Mucosa of stomach (tissue), 1 donor: Measurements from ENCODE around the gene TEX11.

Source experiments
- H3K27me3 ChIP-seq: one replicate; pipeline ENCODE4 v1.7.0; 2013; ENCODE audit warnings: mild to moderate bottlenecking, low read length; ENCODE audit not compliant: control insufficient read depth, insufficient read depth
- H3K36me3 ChIP-seq: one replicate; pipeline ENCODE4 v1.7.0; 2013; ENCODE audit warnings: low read length; ENCODE audit not compliant: control insufficient read depth, insufficient read depth
- H3K4me1 ChIP-seq: one replicate; pipeline ENCODE4 v1.7.0; 2013; ENCODE audit warnings: mild to moderate bottlenecking, low read length; ENCODE audit not compliant: control insufficient read depth, insufficient read depth
- H3K4me3 ChIP-seq: one replicate; pipeline ENCODE4 v1.7.0; 2013; ENCODE audit warnings: low read length
- H3K9ac ChIP-seq: one replicate; pipeline ENCODE4 v1.7.0; 2013; ENCODE audit warnings: mild to moderate bottlenecking, low read length, moderate library complexity
- H3K9me3 ChIP-seq: one replicate; pipeline ENCODE4 v1.7.0; 2013; ENCODE audit warnings: mild to moderate bottlenecking, low read length, moderate library complexity; ENCODE audit not compliant: control insufficient read depth
- donor health status: Pancreatic carcinoma.

Gene TEX11

DNA sequence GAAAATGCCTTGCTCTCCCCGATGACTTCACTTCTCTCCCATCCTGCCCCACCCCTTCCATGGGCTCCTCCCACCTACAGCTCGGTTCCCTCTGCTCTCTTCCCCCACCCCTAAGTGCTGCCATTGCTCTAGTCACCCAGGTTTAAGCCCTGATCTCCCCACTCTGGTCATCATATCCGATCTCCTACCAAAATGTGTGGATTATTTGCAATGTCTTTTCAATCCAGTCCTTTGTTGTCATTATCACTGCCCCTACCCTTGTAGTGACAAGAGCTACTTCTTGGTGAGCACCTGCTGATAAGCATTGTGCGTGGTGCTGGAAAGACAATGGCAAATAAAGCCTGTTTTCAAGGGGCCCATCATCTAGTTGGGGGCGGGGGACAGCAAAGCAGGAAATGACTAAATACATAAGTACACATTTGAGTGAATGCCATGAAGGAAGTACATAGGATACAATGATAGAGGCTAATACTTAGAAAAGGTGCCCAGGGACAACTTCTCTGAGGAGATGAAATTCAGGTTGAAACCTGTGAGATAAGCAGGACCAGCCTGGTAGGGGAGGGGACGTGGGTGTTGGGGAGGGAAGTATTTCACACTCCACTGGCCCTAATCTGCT lies 400.1 kb downstream of the TEX11 start:
- no peaks in the 10 kb centered on the region for H3K36me3 ChIP-seq
- no peaks in the 10 kb centered on the region for H3K27me3 ChIP-seq
- no peak overlapping the region for H3K9ac ChIP-seq
- H3K4me1 ChIP-seq = peaks cover 11% of the 10 kb centered on the region
- H3K9me3 ChIP-seq = no peaks in the 10 kb centered on the region
- no peak overlapping the region for H3K4me3 ChIP-seq

DNA sequence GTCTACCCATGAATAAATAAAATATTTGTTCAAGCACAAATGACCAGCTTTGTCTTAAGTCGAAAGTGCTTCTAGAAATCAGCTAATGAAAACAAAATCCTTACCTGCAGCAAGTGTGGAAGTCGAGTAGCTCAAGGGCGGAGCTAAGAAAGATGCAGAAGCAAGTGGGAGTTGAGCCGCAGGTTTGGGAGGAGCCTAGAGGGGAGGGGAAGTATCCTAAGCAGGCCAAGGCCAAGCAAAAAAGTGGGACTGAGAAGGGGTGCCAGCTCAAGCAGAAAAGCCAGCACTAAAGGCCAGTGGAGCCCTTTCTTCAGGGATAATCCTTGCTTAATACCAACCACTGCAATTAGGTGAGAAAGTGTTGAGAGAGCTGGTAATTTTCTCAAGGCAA lies 403.1 kb downstream of the TEX11 start:
- H3K4me3 ChIP-seq = no peak overlapping the region

DNA sequence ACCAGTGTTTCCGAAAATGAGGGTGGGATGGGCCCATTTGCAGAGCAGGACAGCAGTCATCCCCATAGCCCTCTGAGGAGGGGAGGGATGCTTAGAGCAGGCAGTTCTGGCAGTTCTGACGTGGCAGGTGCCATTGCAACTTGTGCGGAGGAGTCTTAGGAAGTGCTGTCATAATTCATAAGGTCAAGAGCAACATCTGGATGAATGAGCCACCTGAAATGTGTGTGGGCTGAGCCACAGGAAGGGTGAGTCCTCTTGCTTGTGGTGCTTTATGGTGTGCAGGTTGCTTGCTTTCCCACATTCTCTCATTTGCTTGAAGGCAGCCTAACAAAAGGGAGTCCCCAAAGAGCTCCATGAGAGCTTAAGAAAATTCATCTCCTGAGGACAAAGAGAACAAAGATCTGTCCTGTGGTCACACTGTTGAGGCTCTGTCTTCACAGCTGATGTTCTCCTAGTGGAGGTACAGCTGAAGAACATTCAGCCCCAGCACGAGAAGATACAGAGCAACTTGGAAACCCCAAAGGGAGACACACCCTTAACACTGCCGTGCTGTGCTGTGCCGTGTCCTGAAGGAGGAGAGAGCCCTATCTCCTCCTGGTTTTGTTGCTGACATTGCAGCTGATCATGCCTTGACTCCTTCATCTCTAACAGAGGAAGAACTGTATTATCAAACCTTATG lies 403.6 kb downstream of the TEX11 start:
- peaks cover 11% of the 10 kb centered on the region for H3K4me1 ChIP-seq
- H3K36me3 ChIP-seq = no peaks in the 10 kb centered on the region
- H3K9me3 ChIP-seq = no peaks in the 10 kb centered on the region
- no peak overlapping the region for H3K9ac ChIP-seq
- H3K4me3 ChIP-seq = no peak overlapping the region
- no peaks in the 10 kb centered on the region for H3K27me3 ChIP-seq

More for the DNA sequence above, 403.1 kb downstream of the TEX11 start:
- Histone ChIP-seq H3K27me3 (no peaks in the 10 kb centered on the region), H3K4me1 (peaks cover 11% of the 10 kb centered on the region), H3K9ac (no peak overlapping the region), H3K36me3 (no peaks in the 10 kb centered on the region), H3K9me3 (no peaks in the 10 kb centered on the region)

DNA sequence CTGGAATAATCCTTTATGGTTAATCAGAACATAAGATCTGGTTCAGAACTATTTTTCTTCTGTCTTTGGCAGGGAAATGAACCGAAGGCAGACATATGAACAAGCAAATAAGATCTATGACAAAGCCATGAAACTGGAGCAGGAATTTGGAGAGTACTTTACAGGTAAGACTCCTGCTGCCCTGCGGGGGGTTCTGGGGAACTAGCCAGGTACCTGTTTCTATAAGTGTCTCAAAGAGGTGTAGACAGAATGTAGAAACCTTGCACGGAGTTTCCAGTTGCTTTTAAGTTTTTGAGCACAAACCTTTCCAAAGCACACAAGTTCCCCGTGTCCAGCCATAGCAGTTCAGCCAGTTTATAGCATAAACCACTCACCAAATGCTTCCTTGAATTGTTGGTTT lies 407.7 kb downstream of the TEX11 start:
- H3K36me3 ChIP-seq = no peaks in the 10 kb centered on the region
- no peak overlapping the region for H3K9ac ChIP-seq
- H3K4me3 ChIP-seq = no peak overlapping the region
- H3K27me3 ChIP-seq = no peaks in the 10 kb centered on the region
- no peaks in the 10 kb centered on the region for H3K4me1 ChIP-seq
- no peaks in the 10 kb centered on the region for H3K9me3 ChIP-seq

DNA sequence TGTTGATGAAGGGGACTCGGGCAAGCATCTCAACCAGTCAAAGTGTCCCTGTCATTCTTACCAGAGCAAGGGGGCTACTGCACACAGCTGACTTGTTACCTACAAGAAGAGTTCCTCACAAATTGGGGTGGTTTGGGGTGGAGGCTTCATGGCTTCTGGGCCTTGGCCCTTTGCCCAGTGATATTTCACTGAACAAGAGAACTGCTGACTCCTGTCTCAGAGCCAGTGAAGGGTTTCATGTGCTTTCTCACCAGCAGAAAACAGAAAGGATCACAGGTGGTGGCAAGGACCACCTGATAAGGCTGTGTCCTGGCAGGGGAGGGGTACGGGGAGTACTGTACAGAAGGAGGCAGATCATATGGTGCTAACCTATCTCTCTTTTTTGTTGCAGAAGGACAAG lies 410.4 kb downstream of the TEX11 start:
- H3K27me3 ChIP-seq = no peaks in the 10 kb centered on the region
- no peaks in the 10 kb centered on the region for H3K9me3 ChIP-seq
- H3K4me3 ChIP-seq = no peak overlapping the region
- H3K9ac ChIP-seq = no peak overlapping the region
- H3K4me1 ChIP-seq = peaks cover 5% of the 10 kb centered on the region
- H3K36me3 ChIP-seq = no peaks in the 10 kb centered on the region

DNA sequence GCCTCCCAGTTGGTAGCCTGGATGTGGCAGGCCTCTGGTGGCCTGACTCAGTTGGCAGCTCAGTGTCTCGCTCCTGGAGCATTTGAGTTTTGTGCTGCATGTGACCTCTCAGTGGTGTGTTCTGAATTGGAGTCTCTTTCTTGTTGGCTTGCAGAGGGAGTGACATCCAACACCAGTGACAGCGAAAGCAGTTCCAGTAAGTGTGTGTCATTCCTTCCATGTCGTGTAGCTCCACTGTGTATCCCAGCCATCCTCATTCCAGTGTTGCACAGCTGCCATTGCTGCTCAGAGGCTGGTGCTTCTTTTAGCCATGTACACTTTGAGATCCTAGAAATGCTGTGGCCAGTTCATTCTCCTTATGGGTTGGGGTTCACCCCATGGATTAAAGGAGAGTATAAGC lies 411.5 kb downstream of the TEX11 start:
- Histone ChIP-seq H3K4me3 (no peak overlapping the region), H3K36me3 (no peaks in the 10 kb centered on the region), H3K27me3 (no peaks in the 10 kb centered on the region), H3K9ac (no peak overlapping the region), H3K4me1 (peaks cover 5% of the 10 kb centered on the region), H3K9me3 (no peaks in the 10 kb centered on the region)

DNA sequence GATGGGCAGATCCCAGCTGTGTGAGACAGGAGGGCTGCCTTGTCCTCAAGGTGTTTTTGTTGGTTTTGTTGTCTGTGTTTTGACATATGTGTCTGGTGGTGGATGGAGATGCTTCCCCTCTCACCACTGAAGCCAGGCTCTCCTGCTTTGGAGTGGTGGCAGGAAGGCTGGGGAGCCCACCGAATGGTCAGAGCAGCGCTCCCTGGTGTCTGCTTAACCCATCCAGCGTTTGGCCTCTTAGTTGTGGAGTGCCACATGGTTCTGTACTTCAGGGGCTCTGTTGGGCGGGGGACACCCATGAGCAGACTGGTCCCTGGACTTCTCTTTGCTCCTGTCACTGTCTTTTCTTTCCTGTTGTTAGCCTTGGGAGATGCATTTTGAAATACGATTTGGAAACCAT lies 412.0 kb downstream of the TEX11 start:
- no peaks in the 10 kb centered on the region for H3K27me3 ChIP-seq
- H3K4me1 ChIP-seq = peaks cover 5% of the 10 kb centered on the region
- H3K9me3 ChIP-seq = no peaks in the 10 kb centered on the region
- no peak overlapping the region for H3K9ac ChIP-seq
- H3K4me3 ChIP-seq = no peak overlapping the region
- H3K36me3 ChIP-seq = no peaks in the 10 kb centered on the region

DNA sequence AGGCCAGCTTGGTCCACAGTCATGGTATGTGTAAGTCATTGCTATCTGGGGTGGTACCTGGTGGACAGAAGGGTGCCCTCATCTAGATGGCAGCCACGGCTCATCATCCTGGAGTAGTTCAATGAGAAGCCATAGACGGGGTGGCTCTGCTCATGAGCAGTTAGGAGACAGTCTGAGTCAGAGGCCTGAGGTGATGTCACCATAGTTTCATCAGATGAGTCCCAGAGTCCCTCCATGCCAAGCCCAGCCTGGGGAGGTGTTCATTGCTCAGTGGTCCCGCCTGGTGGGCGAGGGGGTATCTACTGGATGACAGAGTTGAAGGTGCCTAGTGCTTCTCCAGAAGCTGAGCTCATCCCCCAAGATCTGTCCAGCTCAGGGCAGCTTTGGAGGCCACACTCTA lies 414.1 kb downstream of the TEX11 start:
- no peaks in the 10 kb centered on the region for H3K27me3 ChIP-seq
- H3K36me3 ChIP-seq = no peaks in the 10 kb centered on the region

DNA sequence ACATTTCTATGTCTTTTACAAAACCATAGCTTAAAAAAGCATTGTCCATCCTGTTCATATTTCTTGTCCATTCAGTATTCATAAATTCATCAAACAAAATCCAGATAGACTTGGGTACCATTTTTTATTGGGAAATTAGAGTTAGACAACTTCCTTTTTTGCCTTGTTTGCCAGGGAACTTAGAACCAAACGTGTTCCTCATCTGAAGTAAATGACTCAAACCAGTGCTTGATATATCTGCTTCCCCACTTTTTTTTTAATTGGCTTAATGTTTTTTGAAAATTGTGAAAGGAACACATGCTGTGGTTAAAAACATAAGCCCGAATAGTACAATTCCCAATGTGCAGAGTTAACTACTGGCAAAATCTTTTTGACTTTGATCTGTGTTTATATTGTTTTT lies 419.7 kb downstream of the TEX11 start:
- Histone ChIP-seq H3K4me3 (no peak overlapping the region), H3K9me3 (no peaks in the 10 kb centered on the region), H3K9ac (no peak overlapping the region), H3K4me1 (peaks cover 6% of the 10 kb centered on the region), H3K27me3 (no peaks in the 10 kb centered on the region), H3K36me3 (no peaks in the 10 kb centered on the region)

More for the DNA sequence above, 414.1 kb downstream of the TEX11 start:
- no peaks in the 10 kb centered on the region for H3K9me3 ChIP-seq
- H3K9ac ChIP-seq = no peak overlapping the region
- H3K4me1 ChIP-seq = peaks cover 5% of the 10 kb centered on the region
- H3K4me3 ChIP-seq = no peak overlapping the region

DNA sequence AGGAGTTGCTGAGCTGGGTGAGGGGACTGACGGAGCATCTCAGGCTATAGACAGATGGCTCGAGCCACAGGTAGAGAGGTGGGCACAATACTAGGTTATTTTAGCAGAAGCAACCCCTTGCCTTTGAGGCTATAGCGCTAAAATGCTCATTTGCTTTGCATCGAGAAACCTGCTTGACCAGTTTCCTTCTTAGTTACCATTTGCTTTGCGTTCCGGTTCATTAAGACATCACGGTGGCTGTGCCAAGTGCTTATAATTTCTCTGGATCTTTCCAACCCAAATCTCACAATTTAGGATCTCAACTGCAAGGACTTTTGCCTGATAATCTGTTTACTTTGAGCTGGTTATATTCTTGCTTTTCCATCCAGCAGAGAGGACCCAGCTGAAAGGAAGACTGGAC lies 423.0 kb downstream of the TEX11 start:
- no peak overlapping the region for H3K4me3 ChIP-seq
- peaks cover 24% of the 10 kb centered on the region for H3K4me1 ChIP-seq
- no peaks in the 10 kb centered on the region for H3K9me3 ChIP-seq
- H3K36me3 ChIP-seq = no peaks in the 10 kb centered on the region
- no peak overlapping the region for H3K9ac ChIP-seq
- H3K27me3 ChIP-seq = no peaks in the 10 kb centered on the region

DNA sequence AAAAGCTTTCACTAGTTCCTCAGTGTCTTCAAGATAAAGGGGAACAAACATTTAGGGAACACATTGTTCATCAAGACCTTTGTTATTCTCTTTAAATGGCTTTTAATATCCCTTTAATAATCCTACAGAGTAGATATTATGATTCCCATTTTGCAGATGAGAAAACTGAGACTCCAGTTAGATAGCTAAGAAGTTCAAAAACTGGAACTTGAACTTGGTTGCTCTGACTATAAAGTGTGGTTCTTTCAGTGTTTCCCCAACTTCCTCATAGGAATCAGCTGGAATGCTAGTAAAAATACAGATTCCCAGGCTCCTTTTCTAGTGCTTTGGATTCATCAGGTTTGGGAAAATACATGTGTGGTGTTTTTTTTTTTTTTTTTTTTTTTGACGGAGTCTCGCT lies 426.2 kb downstream of the TEX11 start:
- H3K9me3 ChIP-seq = no peaks in the 10 kb centered on the region
- H3K4me3 ChIP-seq = no peak overlapping the region
- H3K36me3 ChIP-seq = no peaks in the 10 kb centered on the region
- peaks cover 43% of the 10 kb centered on the region for H3K4me1 ChIP-seq
- H3K27me3 ChIP-seq = no peaks in the 10 kb centered on the region
- H3K9ac ChIP-seq = peak overlapping the region; percentile 47

DNA sequence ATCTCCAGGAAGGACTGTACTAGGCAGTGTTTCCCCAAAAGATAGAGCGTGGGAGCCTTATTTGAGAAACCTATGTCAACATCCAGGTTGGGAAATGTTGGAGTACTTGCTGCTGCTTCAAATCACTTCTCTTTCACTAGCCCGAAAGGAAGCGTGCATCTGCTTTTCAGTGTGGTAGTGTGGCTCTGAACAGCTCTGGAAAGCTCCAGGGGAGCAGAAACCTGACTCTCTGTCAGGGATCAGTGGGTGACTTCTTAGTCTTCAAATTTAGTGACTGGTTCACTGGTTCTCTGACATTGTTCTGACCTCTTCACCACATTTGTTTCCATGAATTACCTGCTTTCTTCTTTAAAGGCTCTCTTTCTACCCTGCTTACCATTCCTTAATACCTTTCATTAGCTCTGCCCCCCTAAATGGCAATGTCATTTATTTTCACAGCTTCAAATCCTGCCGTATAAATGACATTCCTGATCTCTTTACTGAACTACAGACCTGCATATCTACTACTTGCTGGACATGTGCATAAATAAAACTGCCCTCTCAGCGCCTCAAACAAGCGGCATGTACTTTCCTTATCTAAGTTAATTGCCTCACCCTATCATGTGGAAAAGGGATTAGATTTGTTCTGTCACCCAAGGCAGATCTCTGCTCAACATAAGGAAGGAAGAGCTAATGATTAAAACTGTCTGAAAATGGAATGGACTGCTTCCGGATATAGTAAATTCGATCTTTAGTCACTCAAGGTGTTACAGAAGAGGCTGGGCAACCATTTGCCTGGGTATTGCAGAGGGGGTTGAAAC lies 426.8 kb downstream of the TEX11 start:
- Histone ChIP-seq H3K4me1 (peaks cover 50% of the 10 kb centered on the region), H3K27me3 (no peaks in the 10 kb centered on the region), H3K36me3 (no peaks in the 10 kb centered on the region), H3K9ac (peak overlapping the region; percentile 47), H3K9me3 (no peaks in the 10 kb centered on the region), H3K4me3 (no peak overlapping the region)
